H1 (cell line): Measurements from ENCODE around the gene CST11. TPM values are rescaled to one million over a fixed set of nuclear protein-coding genes. Genes with fewer than 3 reads are reported as not detected.

Experiments used
- BACH1 ChIP-seq: IDR thresholded peaks from 2 replicates; pipeline ENCODE4 v1.6.1; 2012; ENCODE audit warnings: low read length, improper control_type of control experiment
- SUZ12 ChIP-seq: fragments of 200-600 bp; sonication (generic); IDR thresholded peaks from 2 replicates; pipeline ENCODE4 v1.6.1; 2012; ENCODE audit warnings: mild to moderate bottlenecking, inconsistent platforms, low read length, moderate library complexity, mixed read lengths
- TAF1 ChIP-seq: IDR thresholded peaks from 2 replicates; pipeline ENCODE4 v1.6.1; 2011; ENCODE audit warnings: mild to moderate bottlenecking, low read depth, low read length
- polyA plus RNA-seq, 7 experiments: library from polyadenylated mRNA; depleted of rRNA in 3 of 7; stranded (reverse) in 5 of 7; unstranded in 2 of 7; fragments of >200 nt in 5 of 7; fragments of 200-250 nt in 2 of 7; gene quantifications; 1 replicate in 5 of 7; 2 replicates in 1 of 7; 4 replicates in 1 of 7; pipeline versions ENCODE4 v1.2.1 to v1.2.3, GENCODE V29; 2011 to 2013; ENCODE audit warnings: missing spikeins in 2 of 7, mixed read lengths in 2 of 7
- total RNA-seq: library from RNA; stranded (reverse); fragmentation: NEBNext Ultra II Directional; extraction: Animal tissue kit (Norgen Biotek cat#: 25700); gene quantifications from 2 replicates; pipeline ENCODE4 v1.2.1, GENCODE V29; 2021
- TF ChIP-seq, protein P1 (sequence below): fragments of 300-600 bp; sonication (generic); IDR thresholded peaks from 2 replicates; pipeline ENCODE4 v1.7.1; 2012; ENCODE audit warnings: low read length, moderate library complexity, mild to moderate bottlenecking, inconsistent platforms; ENCODE audit not compliant: insufficient replicate concordance

CST11 gene
- total and polyA plus RNA-seq, 2 of the 8 experiments (the other 6 are each of a cell fraction or from before 2014, with no cell fraction given), result 2.0 TPM; not detected in 1

DNA sequence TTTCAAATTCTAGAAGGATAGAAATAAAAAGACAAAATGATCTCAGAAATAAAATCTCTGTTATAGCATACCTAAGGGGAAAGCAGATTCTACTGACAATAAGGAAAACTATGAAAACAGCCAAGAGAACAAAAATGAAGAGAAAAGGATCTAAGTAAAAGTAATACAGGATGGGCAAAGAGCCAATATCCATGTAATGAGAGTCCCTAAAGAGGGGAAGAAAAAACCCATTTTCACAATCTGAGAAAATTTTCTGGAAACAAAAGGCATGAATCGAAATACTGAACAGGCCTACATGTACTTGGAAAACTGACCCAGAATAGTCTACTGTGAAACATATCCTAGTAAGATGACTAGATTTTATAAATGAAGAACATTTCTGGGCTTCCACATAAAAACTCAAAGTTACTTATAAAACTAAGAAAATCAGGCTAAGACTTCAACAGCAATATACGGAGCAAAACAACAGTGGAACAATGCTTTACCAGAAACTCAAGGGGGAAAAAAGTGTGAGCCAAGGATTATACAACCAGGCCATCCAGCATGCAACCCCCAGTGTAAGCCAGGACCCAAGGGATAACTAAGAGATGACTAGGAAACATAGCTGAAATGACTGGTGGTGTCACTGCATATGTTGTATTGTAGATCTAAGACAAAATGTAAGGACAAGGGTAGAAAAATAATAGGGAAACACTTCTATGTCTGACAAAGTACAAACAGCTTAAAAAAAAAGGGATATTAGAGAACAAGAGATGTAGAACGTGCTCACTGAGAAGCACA lies 41.6 kb downstream of the CST11 start (continued):
- TF ChIP-seq, protein P1, sequence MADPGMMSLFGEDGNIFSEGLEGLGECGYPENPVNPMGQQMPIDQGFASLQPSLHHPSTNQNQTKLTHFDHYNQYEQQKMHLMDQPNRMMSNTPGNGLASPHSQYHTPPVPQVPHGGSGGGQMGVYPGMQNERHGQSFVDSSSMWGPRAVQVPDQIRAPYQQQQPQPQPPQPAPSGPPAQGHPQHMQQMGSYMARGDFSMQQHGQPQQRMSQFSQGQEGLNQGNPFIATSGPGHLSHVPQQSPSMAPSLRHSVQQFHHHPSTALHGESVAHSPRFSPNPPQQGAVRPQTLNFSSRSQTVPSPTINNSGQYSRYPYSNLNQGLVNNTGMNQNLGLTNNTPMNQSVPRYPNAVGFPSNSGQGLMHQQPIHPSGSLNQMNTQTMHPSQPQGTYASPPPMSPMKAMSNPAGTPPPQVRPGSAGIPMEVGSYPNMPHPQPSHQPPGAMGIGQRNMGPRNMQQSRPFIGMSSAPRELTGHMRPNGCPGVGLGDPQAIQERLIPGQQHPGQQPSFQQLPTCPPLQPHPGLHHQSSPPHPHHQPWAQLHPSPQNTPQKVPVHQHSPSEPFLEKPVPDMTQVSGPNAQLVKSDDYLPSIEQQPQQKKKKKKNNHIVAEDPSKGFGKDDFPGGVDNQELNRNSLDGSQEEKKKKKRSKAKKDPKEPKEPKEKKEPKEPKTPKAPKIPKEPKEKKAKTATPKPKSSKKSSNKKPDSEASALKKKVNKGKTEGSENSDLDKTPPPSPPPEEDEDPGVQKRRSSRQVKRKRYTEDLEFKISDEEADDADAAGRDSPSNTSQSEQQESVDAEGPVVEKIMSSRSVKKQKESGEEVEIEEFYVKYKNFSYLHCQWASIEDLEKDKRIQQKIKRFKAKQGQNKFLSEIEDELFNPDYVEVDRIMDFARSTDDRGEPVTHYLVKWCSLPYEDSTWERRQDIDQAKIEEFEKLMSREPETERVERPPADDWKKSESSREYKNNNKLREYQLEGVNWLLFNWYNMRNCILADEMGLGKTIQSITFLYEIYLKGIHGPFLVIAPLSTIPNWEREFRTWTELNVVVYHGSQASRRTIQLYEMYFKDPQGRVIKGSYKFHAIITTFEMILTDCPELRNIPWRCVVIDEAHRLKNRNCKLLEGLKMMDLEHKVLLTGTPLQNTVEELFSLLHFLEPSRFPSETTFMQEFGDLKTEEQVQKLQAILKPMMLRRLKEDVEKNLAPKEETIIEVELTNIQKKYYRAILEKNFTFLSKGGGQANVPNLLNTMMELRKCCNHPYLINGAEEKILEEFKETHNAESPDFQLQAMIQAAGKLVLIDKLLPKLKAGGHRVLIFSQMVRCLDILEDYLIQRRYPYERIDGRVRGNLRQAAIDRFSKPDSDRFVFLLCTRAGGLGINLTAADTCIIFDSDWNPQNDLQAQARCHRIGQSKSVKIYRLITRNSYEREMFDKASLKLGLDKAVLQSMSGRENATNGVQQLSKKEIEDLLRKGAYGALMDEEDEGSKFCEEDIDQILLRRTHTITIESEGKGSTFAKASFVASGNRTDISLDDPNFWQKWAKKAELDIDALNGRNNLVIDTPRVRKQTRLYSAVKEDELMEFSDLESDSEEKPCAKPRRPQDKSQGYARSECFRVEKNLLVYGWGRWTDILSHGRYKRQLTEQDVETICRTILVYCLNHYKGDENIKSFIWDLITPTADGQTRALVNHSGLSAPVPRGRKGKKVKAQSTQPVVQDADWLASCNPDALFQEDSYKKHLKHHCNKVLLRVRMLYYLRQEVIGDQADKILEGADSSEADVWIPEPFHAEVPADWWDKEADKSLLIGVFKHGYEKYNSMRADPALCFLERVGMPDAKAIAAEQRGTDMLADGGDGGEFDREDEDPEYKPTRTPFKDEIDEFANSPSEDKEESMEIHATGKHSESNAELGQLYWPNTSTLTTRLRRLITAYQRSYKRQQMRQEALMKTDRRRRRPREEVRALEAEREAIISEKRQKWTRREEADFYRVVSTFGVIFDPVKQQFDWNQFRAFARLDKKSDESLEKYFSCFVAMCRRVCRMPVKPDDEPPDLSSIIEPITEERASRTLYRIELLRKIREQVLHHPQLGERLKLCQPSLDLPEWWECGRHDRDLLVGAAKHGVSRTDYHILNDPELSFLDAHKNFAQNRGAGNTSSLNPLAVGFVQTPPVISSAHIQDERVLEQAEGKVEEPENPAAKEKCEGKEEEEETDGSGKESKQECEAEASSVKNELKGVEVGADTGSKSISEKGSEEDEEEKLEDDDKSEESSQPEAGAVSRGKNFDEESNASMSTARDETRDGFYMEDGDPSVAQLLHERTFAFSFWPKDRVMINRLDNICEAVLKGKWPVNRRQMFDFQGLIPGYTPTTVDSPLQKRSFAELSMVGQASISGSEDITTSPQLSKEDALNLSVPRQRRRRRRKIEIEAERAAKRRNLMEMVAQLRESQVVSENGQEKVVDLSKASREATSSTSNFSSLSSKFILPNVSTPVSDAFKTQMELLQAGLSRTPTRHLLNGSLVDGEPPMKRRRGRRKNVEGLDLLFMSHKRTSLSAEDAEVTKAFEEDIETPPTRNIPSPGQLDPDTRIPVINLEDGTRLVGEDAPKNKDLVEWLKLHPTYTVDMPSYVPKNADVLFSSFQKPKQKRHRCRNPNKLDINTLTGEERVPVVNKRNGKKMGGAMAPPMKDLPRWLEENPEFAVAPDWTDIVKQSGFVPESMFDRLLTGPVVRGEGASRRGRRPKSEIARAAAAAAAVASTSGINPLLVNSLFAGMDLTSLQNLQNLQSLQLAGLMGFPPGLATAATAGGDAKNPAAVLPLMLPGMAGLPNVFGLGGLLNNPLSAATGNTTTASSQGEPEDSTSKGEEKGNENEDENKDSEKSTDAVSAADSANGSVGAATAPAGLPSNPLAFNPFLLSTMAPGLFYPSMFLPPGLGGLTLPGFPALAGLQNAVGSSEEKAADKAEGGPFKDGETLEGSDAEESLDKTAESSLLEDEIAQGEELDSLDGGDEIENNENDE, result no peak
- no peak for TF ChIP-seq TAF1
- no peak for TF ChIP-seq SUZ12
- TF ChIP-seq BACH1, result no peak
